H1 (cell line): ENCODE results near the gene SPATA13. TPM values are rescaled to one million over a fixed set of nuclear protein-coding genes. Genes with fewer than 3 reads are reported as not detected.

Experiments used
- CBX8 ChIP-seq: fragments of 300-800, 300-1000 bp; sonication (generic); IDR thresholded peaks from 2 replicates; pipeline ENCODE4 v1.7.1; 2016; ENCODE audit warnings: low read depth, low read length, borderline replicate concordance
- SAP30 ChIP-seq: fragments of 300-600 bp; sonication (generic); IDR thresholded peaks from 2 replicates; pipeline ENCODE4 v1.7.1; 2012; ENCODE audit warnings: low read length, moderate library complexity, mild to moderate bottlenecking, inconsistent platforms; ENCODE audit not compliant: insufficient read depth, insufficient replicate concordance
- polyA plus RNA-seq, 7 experiments: library from polyadenylated mRNA; depleted of rRNA in 3 of 7; stranded (reverse) in 5 of 7; unstranded in 2 of 7; fragments of >200 nt in 5 of 7; fragments of 200-250 nt in 2 of 7; gene quantifications; 1 replicate in 5 of 7; 2 replicates in 1 of 7; 4 replicates in 1 of 7; pipeline versions ENCODE4 v1.2.1 to v1.2.3, GENCODE V29; 2011 to 2013; ENCODE audit warnings: missing spikeins in 2 of 7, mixed read lengths in 2 of 7
- total RNA-seq: library from RNA; stranded (reverse); fragmentation: NEBNext Ultra II Directional; extraction: Animal tissue kit (Norgen Biotek cat#: 25700); gene quantifications from 2 replicates; pipeline ENCODE4 v1.2.1, GENCODE V29; 2021

SPATA13 gene
- total and polyA plus RNA-seq, 2 of the 8 experiments (the other 6 are each of a cell fraction or from before 2014, with no cell fraction given) = 12.6 to 30.9 TPM

DNA sequence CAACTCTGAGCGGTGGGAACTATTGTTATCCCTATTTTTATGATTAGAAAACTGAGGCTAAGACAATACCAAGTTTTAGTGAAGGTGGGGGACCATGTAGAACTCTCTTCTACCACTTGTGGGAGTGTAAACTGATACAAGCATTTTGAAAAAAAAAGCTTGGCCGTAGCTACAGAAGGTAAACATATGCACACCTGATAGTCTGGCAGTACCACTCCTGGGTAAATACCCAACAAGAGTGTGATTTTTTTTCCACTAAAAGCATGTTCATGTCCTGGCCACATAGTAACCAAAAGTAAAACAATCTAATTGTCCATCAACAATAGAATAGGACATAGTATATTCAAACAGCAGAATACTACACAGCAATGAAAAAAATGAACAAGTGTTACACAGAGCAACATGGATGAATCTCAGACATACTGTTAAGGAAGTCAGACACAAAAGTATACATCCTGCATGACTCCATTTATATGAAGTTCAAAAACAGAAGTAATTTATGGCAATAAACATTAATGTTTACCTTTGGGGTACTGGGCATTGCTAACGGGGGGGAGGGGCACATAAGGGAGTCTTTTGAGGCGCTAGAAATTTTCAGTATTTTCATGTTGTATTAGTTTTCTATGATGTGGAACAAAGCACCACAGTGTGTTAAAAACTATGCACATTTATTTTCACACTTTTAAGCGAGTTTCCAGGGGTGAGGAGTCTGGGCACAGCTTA is 6.4 kb upstream of the SPATA13 start (continued):
- TF ChIP-seq CBX8 (no peak), SAP30 (no peak)
- TF ChIP-seq, all 59 proteins: peak for 0
